ENCODE data around the gene SART1. TPM values are rescaled to one million over a fixed set of nuclear protein-coding genes. Genes with fewer than 3 reads are reported as not detected.
A peak's percentile ranks its signal among the peaks of the same experiment; 100 is the strongest.

The SART1 gene
- total RNA-seq, 1 donor from 2014 or later: 24.5 TPM

- intact Hi-C loops (cut with DNase I): no loop called here
- DNase-seq (no peak), ATAC-seq (ENCODE audit: poor library complexity) (peak; percentile 4)
Observed at GRCh38 chr11:65981101-65981740, 19.7 kb downstream of the SART1 start.

GRCh38 chr11:65981972-65982823 is 20.7 kb downstream of the SART1 start:
- ATAC-seq (ENCODE audit: poor library complexity): no peak
- intact Hi-C loops (cut with DNase I): no loop called here
- DNase-seq: no peak

GRCh38 chr11:65982824-65983588 is 21.5 kb downstream of the SART1 start:
- ATAC-seq (ENCODE audit: poor library complexity) (no peak), DNase-seq (no peak)
- intact Hi-C loops (cut with DNase I): no loop called here

- DNase-seq: no peak
- intact Hi-C loops (cut with DNase I): no loop called here
- no peak for ATAC-seq (ENCODE audit: poor library complexity)
Observed at GRCh38 chr11:65983589-65983987, 22.1 kb downstream of the SART1 start.

DNA sequence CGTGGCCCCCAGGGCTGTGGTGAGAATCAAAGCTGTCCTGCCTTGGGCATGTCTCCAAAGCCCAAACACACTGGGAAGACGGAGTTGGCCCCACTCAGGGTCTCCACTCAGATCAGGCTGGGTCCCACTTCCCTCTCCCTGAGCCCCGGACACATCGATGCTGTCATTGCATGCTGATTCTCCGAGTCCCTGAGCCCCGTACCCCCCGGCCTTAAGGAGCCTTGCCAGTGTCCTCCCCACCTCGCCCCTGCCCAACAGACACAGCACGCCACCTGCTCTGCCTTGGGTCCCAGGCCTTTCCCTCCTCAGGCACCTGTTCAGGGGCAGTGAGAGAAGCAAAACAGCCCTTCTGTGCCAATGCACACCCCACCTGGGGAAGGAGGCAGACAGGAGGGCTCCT is 25.8 kb downstream of the SART1 start:
- intact Hi-C loops (cut with DNase I): loop anchor here (2.0 to 5.0 kb wide), 2 partner anchors 101 to 280 kb away; no protein-coding TSS in a partner anchor
- DNase-seq (no peak), ATAC-seq (ENCODE audit: poor library complexity) (no peak)

DNA sequence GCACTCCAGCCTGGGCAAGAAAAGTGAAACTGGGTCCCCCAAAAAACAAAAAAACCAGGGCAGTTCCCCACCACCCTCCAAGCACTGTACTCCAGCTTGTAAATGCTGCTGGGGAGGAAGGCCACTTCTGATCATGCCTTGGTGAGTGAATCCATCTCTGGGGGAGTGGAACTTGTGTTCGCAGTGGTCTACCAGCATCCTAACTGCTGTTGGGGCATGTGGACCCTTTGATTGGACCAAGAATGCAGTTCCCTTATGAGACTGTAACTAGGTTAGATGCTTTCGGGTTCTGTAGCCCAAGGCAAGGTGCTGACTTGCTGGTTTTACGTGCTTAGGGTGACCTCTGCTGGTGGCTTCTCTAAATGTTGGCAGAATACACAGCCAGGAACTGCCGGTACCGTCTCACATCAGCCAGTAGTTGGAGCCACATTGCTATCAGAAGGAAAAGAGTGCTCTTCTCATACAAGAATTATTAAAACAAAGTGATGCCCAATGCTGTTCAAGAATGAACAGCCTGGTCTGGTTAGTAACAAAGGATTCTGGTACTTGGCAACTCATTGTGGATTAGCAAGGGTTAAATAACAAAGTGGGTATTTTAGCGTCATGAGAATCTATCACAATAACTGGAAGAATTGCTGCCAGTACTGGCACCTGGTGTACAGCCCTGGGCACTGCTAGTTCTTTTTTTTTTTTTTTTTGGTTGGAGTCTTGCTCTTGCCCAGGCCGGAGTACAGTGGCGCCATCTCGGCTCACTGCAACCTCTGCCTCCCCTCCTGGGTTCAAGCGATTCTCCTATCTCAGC is 27.5 kb downstream of the SART1 start:
- DNase-seq (peak; percentile 82), ATAC-seq (ENCODE audit: poor library complexity) (peak; percentile 99)
- intact Hi-C loops (cut with DNase I): loop anchor here (5.0 kb wide), 1 partner anchor 282 kb away; no protein-coding TSS in a partner anchor

- intact Hi-C loops (cut with DNase I): no loop called here
- DNase-seq (no peak), ATAC-seq (ENCODE audit: poor library complexity) (no peak)
Observed at GRCh38 chr11:65992056-65992455, 30.5 kb downstream of the SART1 start.

GRCh38 chr11:65997286-65997685 is 35.8 kb downstream of the SART1 start:
- intact Hi-C loops (cut with DNase I): no loop called here
- DNase-seq (no peak), ATAC-seq (ENCODE audit: poor library complexity) (no peak)

DNA sequence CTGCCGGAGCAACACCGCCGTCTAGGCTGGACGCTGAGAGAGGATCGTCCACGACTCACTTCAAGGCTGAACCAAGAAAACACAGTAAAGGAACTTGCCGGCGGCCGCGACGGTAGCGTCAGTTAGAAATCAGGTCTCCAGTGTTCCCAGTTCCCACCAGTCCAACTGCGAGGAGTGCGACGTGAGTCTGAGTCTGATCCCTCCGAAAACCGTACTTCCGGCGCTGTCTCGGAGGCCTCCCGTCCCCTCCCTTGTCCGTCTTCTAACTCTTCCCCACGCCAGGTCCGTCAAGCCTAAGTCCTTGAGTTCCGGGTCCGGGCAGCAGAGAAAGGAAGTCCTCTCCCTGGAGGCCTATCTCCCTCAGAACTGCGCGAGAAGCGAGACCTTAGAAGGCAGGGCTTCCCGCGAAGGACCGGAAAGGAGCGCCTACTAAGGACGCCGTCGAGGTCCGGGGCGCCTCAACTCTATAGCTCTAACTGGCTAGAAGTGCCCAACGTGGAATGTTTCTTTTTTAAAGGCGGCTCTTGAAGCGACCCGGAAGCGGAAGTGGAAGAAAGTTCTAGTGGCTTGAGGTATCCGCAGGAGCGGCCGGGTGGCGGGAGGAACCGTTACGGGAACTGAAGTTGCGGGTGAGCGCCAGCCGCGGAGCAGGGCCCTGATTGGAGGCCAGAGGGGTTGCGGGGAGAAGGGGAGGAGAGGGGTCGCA is 40.6 kb downstream of the SART1 start, which contains the start of the genes BANF1 and EIF1AD:
Gene BANF1 (plus strand): TSS at position 562 of the 706 bp plus-strand sequence. CDS start 748 bp downstream, outside the sequence.
Gene EIF1AD (minus strand): TSS at position 216 of the 706 bp plus-strand sequence. CDS start 1,768 bp downstream, outside the sequence.
- peak; percentile 93 for ATAC-seq (ENCODE audit: poor library complexity)
- intact Hi-C loops (cut with DNase I): no loop called here
- DNase-seq: peak; percentile 92

DNA sequence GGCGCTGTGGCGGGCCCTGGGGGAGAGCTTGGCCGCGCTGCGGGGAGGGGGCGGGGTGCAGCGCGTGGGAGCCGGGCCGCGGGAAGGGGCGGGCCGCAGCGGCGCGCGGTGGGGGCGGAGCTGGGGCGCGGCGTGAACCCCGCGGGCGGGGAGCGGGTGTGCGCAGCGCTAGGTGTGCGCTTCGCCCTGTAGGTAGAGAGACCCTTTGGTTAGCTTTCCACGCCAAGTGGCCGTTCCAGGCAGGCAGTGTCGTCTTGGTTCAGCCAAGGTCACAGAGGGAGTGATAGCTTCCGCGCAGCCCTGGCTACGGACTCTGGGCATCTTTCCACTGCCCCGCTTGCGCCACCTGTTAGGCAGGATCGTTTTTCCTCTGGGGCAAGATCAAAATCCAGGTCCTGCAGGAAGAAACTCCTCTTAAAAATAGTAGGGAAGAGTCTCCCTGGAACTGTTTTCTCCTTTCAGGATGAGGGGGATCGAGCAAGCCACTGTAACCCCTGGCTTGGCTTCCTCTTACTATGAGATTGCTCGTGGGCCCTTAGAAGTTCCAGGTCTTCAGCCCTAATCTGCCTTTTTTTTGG is 41.2 kb downstream of the SART1 start:
- intact Hi-C loops (cut with DNase I): no loop called here
- peak; percentile 91 for ATAC-seq (ENCODE audit: poor library complexity)

DNA sequence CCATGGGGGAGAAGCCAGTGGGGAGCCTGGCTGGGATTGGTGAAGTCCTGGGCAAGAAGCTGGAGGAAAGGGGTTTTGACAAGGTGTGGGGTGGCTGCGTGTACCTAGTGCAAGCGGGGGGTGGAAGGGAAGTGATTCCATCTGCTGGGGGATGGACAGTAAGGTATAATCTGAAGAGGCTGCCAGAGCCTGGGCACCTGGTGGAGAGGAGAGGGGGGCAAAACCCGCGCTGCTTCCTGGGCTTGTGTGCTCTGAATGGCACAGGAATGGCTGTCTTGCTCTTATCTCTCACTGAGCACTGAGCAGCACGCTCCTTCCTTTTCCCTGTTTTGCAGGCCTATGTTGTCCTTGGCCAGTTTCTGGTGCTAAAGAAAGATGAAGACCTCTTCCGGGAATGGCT is 41.8 kb downstream of the SART1 start:
- intact Hi-C loops (cut with DNase I): no loop called here
- DNase-seq (no peak), ATAC-seq (ENCODE audit: poor library complexity) (no peak)

More for the DNA sequence above, 41.2 kb downstream of the SART1 start:
- DNase-seq: peak; percentile 70

DNA sequence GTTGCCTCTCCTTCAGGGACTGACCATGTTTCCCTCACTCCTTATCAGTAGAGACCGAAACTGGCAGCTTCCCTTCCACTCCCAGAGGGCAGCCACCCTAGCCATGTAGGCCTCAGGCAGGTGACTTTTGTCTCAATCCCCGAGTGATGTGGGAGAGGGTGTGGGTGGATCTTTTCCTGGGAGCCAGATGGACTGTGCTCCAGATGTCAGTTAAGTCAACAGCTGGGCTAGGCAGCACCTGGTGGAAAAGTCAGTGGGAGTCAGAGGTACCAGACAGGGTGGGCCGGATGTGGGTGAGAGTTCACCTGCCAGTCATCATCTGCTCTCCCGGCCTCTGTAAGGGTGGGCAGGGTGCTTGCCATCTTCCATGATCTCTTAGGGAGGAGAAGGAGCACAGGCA is 42.7 kb downstream of the SART1 start:
- DNase-seq: no peak
- ATAC-seq (ENCODE audit: poor library complexity): no peak
- intact Hi-C loops (cut with DNase I): no loop called here

GRCh38 chr11:66006134-66006890 is 44.8 kb downstream of the SART1 start:
- intact Hi-C loops (cut with DNase I): no loop called here
- no peak for ATAC-seq (ENCODE audit: poor library complexity)
- DNase-seq: no peak

GRCh38 chr11:66006891-66007176 is 45.3 kb downstream of the SART1 start:
- no peak for ATAC-seq (ENCODE audit: poor library complexity)
- no peak for DNase-seq
- intact Hi-C loops (cut with DNase I): no loop called here

- no peak for DNase-seq
- ATAC-seq (ENCODE audit: poor library complexity): no peak
- intact Hi-C loops (cut with DNase I): no loop called here
Observed at GRCh38 chr11:66007201-66007634, 45.7 kb downstream of the SART1 start.

DNA sequence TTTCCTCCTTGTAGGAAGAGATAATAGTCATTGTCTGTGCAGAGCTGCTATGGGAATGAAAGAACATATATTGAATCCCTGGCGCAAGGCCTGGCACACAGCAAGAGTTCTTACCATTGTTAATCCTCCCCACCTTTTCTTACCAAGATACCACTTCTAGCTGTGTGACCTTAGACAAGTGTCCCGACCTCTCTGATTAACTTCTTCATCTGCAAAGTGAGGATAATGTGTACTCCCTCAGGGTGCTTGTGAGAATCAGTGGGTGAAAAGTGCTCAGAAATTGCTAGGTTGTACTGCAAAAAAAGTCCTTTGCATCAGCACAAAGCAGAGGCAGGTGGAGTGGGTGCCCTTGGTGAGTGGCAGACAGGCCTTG is 46.5 kb downstream of the SART1 start:
- no peak for DNase-seq
- no peak for ATAC-seq (ENCODE audit: poor library complexity)
- intact Hi-C loops (cut with DNase I): no loop called here
